Measurements from ENCODE around the gene ZNF77.
"Not testable (repeated sequence)": the region's sequence is repeated elsewhere in the genome, so short reads cannot be mapped to it uniquely, and the experiment has no call there.

Gene ZNF77

GRCh38 chr19:2922987-2923386 lies 21.8 kb downstream of the ZNF77 start:
- H3K4me3 ChIP-seq (ENCODE audit: low read depth, low read length) = no peak overlapping the region
- no peak for DNase-seq (ENCODE audit: low read depth)
- no peak for TF ChIP-seq CTCF (IDR thresholded peaks at IDR 0.05; ENCODE audit: low read depth, low read length, missing control alignments)

- no peak overlapping the region for H3K4me3 ChIP-seq (ENCODE audit: low read depth, low read length)
- no peak for TF ChIP-seq CTCF (IDR thresholded peaks at IDR 0.05; ENCODE audit: low read depth, low read length, missing control alignments)
- DNase-seq (ENCODE audit: low read depth) = no peak
Measured at GRCh38 chr19:2917275-2918184, 27.2 kb downstream of the ZNF77 start.

GRCh38 chr19:2912306-2912705 lies 32.5 kb downstream of the ZNF77 start:
- no peak overlapping the region for H3K4me3 ChIP-seq (ENCODE audit: low read depth, low read length)
- TF ChIP-seq CTCF (IDR thresholded peaks at IDR 0.05; ENCODE audit: low read depth, low read length, missing control alignments) = no peak
- no peak for DNase-seq (ENCODE audit: low read depth)

GRCh38 chr19:2906631-2907195 lies 38.1 kb downstream of the ZNF77 start:
- DNase-seq (ENCODE audit: low read depth) = no peak
- TF ChIP-seq CTCF (IDR thresholded peaks at IDR 0.05; ENCODE audit: low read depth, low read length, missing control alignments) = no peak
- H3K4me3 ChIP-seq (ENCODE audit: low read depth, low read length) = no peak overlapping the region

GRCh38 chr19:2905918-2906519 lies 38.8 kb downstream of the ZNF77 start:
- DNase-seq (ENCODE audit: low read depth) = no peak
- no peak for TF ChIP-seq CTCF (IDR thresholded peaks at IDR 0.05; ENCODE audit: low read depth, low read length, missing control alignments)
- no peak overlapping the region for H3K4me3 ChIP-seq (ENCODE audit: low read depth, low read length)

GRCh38 chr19:2903326-2903725 lies 41.4 kb downstream of the ZNF77 start:
- not testable (repeated sequence) for DNase-seq (ENCODE audit: low read depth); H3K4me3 ChIP-seq (ENCODE audit: low read depth, low read length)

- no peak for DNase-seq (ENCODE audit: low read depth)
- no peak overlapping the region for H3K4me3 ChIP-seq (ENCODE audit: low read depth, low read length)
- no peak for TF ChIP-seq CTCF (IDR thresholded peaks at IDR 0.05; ENCODE audit: low read depth, low read length, missing control alignments)
Measured at GRCh38 chr19:2902590-2903218, 42.1 kb downstream of the ZNF77 start.
